ENCODE data around the gene PARD3.
"Not testable (repeated sequence)": the region's sequence is repeated elsewhere in the genome, so short reads cannot be mapped to it uniquely, and the experiment has no call there.

Gene PARD3

DNA sequence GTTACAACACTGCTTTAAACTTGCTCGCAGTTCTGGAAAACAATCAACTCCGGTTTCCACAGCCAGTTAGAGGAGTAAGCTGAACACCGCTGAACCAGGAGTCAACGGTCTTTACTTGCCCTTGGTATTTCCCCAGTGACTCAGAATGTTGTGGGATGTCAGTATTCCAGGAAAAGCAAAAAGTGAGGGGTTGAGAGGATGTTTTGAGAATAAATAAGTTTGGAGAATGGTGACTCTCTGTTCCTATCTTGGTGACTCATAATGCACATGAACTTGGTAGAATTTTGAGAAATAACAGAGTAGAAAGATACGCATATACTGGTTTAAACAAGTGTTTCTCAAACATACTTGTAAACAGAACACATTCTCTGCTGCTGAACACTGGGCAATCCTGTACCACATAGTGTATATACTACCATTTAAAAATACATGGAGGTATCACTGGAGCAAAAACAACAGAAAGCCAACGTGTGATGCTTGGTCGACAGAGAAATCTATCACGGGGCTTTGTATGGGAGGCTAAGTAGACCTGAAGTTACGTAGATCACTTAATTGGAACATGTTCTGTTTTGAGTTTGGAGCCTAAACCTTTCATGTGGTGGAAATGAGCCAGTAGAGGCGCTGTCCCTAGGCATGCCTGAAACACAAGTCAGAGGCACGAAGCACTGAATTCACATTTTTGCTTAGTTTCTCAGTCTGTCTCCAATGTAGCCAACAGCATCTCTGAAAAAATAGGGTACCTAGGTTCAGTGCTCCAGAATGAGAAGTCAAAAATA is 534.3 kb downstream of the PARD3 start:
- H3K4me1 ChIP-seq, result no peaks in the 10 kb centered on the region
- H3K79me2 ChIP-seq, result no peaks in the 10 kb centered on the region
- no peaks in the 10 kb centered on the region for H3K36me3 ChIP-seq (ENCODE audit: control insufficient read depth, insufficient read depth, low read length)
- H2AFZ ChIP-seq, result no peak overlapping the region
- no peak overlapping the region for H3K4me3 ChIP-seq (ENCODE audit: low read depth, low read length)
- no peak overlapping the region for H3K4me2 ChIP-seq (ENCODE audit: low read length)
- H3K9ac ChIP-seq, result no peak overlapping the region
- H3K9me3 ChIP-seq (ENCODE audit: control insufficient read depth, low read length), result no peaks in the 10 kb centered on the region
- H3K27me3 ChIP-seq (ENCODE audit: control insufficient read depth, insufficient read depth, low read length), result no peaks in the 10 kb centered on the region
- H3K27ac ChIP-seq, result no peak overlapping the region
- TF ChIP-seq CTCF (IDR thresholded peaks at IDR 0.05), result no peak

- Histone ChIP-seq H3K9ac (no peak overlapping the region), H3K4me2 (ENCODE audit: low read length) (no peak overlapping the region), H3K79me2 (no peaks in the 10 kb centered on the region), H2AFZ (no peak overlapping the region), H3K27me3 (ENCODE audit: control insufficient read depth, insufficient read depth, low read length) (no peaks in the 10 kb centered on the region), H3K9me3 (ENCODE audit: control insufficient read depth, low read length) (no peaks in the 10 kb centered on the region), H3K27ac (no peak overlapping the region), H3K4me1 (no peaks in the 10 kb centered on the region), H3K36me3 (ENCODE audit: control insufficient read depth, insufficient read depth, low read length) (no peaks in the 10 kb centered on the region), H3K4me3 (ENCODE audit: low read depth, low read length) (no peak overlapping the region)
- no peak for TF ChIP-seq CTCF (IDR thresholded peaks at IDR 0.05)
These were observed 539.4 kb downstream of the PARD3 start for GRCh38 chr10:34275626-34276130.

DNA sequence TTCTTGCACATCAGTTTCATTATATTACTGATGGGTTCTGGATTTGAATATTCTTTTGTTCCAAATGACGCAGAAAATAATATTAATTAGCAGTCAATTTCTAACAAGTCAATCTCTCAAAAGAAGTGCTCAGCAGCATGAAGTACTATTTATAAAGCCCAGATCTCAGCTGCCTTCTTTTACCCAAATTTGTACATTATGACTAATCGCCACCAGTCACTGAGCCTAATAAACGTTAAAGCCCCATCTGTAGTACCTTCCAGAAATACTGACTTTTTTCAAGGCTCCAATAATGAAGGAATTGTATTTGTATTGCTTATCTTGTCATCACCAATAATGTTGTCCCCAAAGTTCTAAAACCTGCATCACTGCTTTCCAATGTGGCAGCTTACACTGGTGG is 540.2 kb downstream of the PARD3 start:
- Histone ChIP-seq H3K4me2 (ENCODE audit: low read length) (no peak overlapping the region), H3K79me2 (no peaks in the 10 kb centered on the region), H3K4me3 (ENCODE audit: low read depth, low read length) (no peak overlapping the region), H3K4me1 (no peaks in the 10 kb centered on the region), H3K27ac (no peak overlapping the region), H2AFZ (no peak overlapping the region), H3K27me3 (ENCODE audit: control insufficient read depth, insufficient read depth, low read length) (no peaks in the 10 kb centered on the region), H3K36me3 (ENCODE audit: control insufficient read depth, insufficient read depth, low read length) (no peaks in the 10 kb centered on the region), H3K9ac (no peak overlapping the region), H3K9me3 (ENCODE audit: control insufficient read depth, low read length) (no peaks in the 10 kb centered on the region)
- TF ChIP-seq CTCF (IDR thresholded peaks at IDR 0.05), result no peak

DNA sequence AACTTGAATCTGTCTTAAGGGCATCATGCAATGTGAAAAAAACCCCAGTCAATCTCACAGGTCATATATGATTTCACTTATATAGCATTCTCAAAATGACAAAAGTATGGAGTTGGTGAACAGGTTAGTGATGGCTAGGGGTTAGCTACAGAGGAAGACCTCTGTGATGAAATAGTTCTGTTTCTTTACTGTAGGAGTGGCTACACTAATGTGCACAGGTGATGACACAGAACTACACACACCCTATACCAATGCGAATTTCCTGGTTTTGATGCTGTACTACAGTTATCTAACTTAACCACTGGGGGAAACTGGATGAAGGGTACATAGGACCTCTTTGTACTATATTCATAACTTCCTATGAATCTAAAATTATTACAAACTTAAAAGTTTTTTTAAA is 541.8 kb downstream of the PARD3 start:
- TF ChIP-seq CTCF (IDR thresholded peaks at IDR 0.05), result no peak
- no peaks in the 10 kb centered on the region for H3K27me3 ChIP-seq (ENCODE audit: control insufficient read depth, insufficient read depth, low read length)

GRCh38 chr10:34272316-34272715 is 542.8 kb downstream of the PARD3 start:
- Histone ChIP-seq H3K36me3 (ENCODE audit: control insufficient read depth, insufficient read depth, low read length) (no peaks in the 10 kb centered on the region), H3K9me3 (ENCODE audit: control insufficient read depth, low read length) (no peaks in the 10 kb centered on the region), H3K4me1 (no peaks in the 10 kb centered on the region), H3K4me3 (ENCODE audit: low read depth, low read length) (no peak overlapping the region), H3K79me2 (no peaks in the 10 kb centered on the region), H2AFZ (no peak overlapping the region), H3K27ac (no peak overlapping the region), H3K27me3 (ENCODE audit: control insufficient read depth, insufficient read depth, low read length) (no peaks in the 10 kb centered on the region), H3K9ac (no peak overlapping the region), H3K4me2 (ENCODE audit: low read length) (no peak overlapping the region)
- no peak for TF ChIP-seq CTCF (IDR thresholded peaks at IDR 0.05)

More for the DNA sequence above, 541.8 kb downstream of the PARD3 start:
- H3K27ac ChIP-seq, result no peak overlapping the region
- no peaks in the 10 kb centered on the region for H3K9me3 ChIP-seq (ENCODE audit: control insufficient read depth, low read length)
- H3K4me1 ChIP-seq, result no peaks in the 10 kb centered on the region
- H3K4me2 ChIP-seq (ENCODE audit: low read length), result no peak overlapping the region
- no peaks in the 10 kb centered on the region for H3K36me3 ChIP-seq (ENCODE audit: control insufficient read depth, insufficient read depth, low read length)
- no peaks in the 10 kb centered on the region for H3K79me2 ChIP-seq
- no peak overlapping the region for H3K9ac ChIP-seq
- no peak overlapping the region for H2AFZ ChIP-seq
- H3K4me3 ChIP-seq (ENCODE audit: low read depth, low read length), result no peak overlapping the region

DNA sequence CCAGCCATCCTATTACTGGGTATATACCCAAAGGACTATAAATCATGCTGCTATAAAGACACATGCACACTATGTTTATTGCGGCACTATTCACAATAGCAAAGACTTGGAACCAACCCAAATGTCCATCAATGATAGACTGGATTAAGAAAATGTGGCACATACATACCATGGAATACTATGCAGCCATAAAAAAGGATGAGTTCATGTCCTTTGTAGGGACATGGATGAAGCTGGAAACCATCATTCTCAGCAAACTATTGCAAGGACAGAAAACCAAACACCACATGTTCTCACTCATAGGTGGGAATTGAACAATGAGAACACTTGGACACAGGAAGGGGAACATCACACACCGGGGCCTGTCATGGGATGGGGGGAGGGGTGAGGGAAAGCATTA is 546.7 kb downstream of the PARD3 start:
- not testable (repeated sequence) for H3K4me2 ChIP-seq (ENCODE audit: low read length); H2AFZ ChIP-seq; H3K36me3 ChIP-seq (ENCODE audit: control insufficient read depth, insufficient read depth, low read length); H3K27me3 ChIP-seq (ENCODE audit: control insufficient read depth, insufficient read depth, low read length); H3K4me3 ChIP-seq (ENCODE audit: low read depth, low read length); H3K9me3 ChIP-seq (ENCODE audit: control insufficient read depth, low read length); H3K9ac ChIP-seq; H3K4me1 ChIP-seq; H3K27ac ChIP-seq; H3K79me2 ChIP-seq

Data from parathyroid adenoma (tissue), 2 donors.